Neural progenitor cell (in vitro differentiated cells): ENCODE measurements around the gene IQGAP3. TPM values are rescaled to one million over a fixed set of nuclear protein-coding genes. Genes with fewer than 3 reads are reported as not detected.
A peak's percentile ranks its signal among the peaks of the same experiment; 100 is the strongest.

ENCODE experiments used
- DNase-seq: peaks from one replicate; pipeline ENCODE4 v3.0.0-alpha.2; 2016; ENCODE audit warnings: low spot score
- H2AFZ ChIP-seq: fragments of 200-600 bp; sonication (generic); replicated peaks from 2 replicates; pipeline ENCODE4 v1.6.1; 2016; ENCODE audit warnings: antibody characterized with exemption
- H3F3A ChIP-seq: fragments of 200-600 bp; sonication (generic); 2 replicates; pipeline ENCODE4 v1.6.1; 2016; ENCODE audit warnings: antibody characterized with exemption, low read depth
- H3K27ac ChIP-seq: fragments of 200-600 bp; sonication (generic); 2 replicates; pipeline ENCODE4 v1.5.1; 2016; ENCODE audit warnings: mild to moderate bottlenecking
- H3K27me3 ChIP-seq: fragments of 200-600 bp; sonication (generic); 2 replicates; pipeline ENCODE4 v1.6.1; 2016; ENCODE audit warnings: mild to moderate bottlenecking, moderate library complexity
- H3K36me3 ChIP-seq: fragments of 200-600 bp; sonication (generic); 2 replicates; pipeline ENCODE4 v1.5.1; 2016
- H3K4me1 ChIP-seq: fragments of 200-600 bp; sonication (generic); 2 replicates; pipeline ENCODE4 v1.6.1; 2016; ENCODE audit warnings: mixed run types
- H3K4me2 ChIP-seq: fragments of 200-600 bp; sonication (generic); 2 replicates; pipeline ENCODE4 v1.6.1; 2016
- H3K4me3 ChIP-seq: fragments of 200-600 bp; sonication (generic); 2 replicates; pipeline ENCODE4 v1.5.1; 2016
- H3K79me2 ChIP-seq: fragments of 200-600 bp; sonication (generic); 2 replicates; pipeline ENCODE4 v1.6.1; 2016; ENCODE audit warnings: low read depth
- H3K9ac ChIP-seq: fragments of 200-600 bp; sonication (generic); 2 replicates; pipeline ENCODE4 v1.6.1; 2016
- H3K9me3 ChIP-seq: fragments of 200-600 bp; sonication (generic); 2 replicates; pipeline ENCODE4 v1.5.1; 2016; ENCODE audit warnings: low read depth
- H4K20me1 ChIP-seq: fragments of 200-600 bp; sonication (generic); 2 replicates; pipeline ENCODE4 v1.6.1; 2016; ENCODE audit warnings: low read depth
- H3K27ac Mint-ChIP-seq: 3 replicates; pipeline ENCODE4 v1.8.0; 2021; ENCODE audit warnings: mixed read lengths
- H3K27me3 Mint-ChIP-seq: 2 replicates; pipeline ENCODE4 v1.8.0; 2022; ENCODE audit warnings: low read depth, mild to moderate bottlenecking, inconsistent platforms, moderate library complexity, mixed read lengths; ENCODE audit not compliant: insufficient read depth
- H3K36me3 Mint-ChIP-seq: 3 replicates; pipeline ENCODE4 v1.8.0; 2021; ENCODE audit warnings: mixed read lengths
- H3K4me1 Mint-ChIP-seq: 3 replicates; pipeline ENCODE4 v1.8.0; 2021; ENCODE audit warnings: mixed read lengths
- H3K4me3 Mint-ChIP-seq: 3 replicates; pipeline ENCODE4 v1.8.0; 2021; ENCODE audit warnings: mild to moderate bottlenecking, moderate library complexity, mixed read lengths
- H3K9me3 Mint-ChIP-seq: 3 replicates; pipeline ENCODE4 v1.8.0; 2020; ENCODE audit warnings: mixed read lengths
- EZH2 ChIP-seq: fragments of 200-600 bp; sonication (generic); IDR thresholded peaks from 2 replicates; pipeline ENCODE4 v1.6.1; 2017; ENCODE audit warnings: antibody characterized with exemption, mild to moderate bottlenecking, moderate library complexity
- EZH2phosphoT487 ChIP-seq: fragments of 200-600 bp; sonication (generic); IDR thresholded peaks from 2 replicates; pipeline ENCODE4 v1.6.1; 2017; ENCODE audit warnings: antibody characterized with exemption
- total RNA-seq: library from RNA; depleted of rRNA; stranded (reverse); fragments of >200 nt; gene quantifications from 2 replicates; pipeline ENCODE4 v1.2.3, GENCODE V29; 2015; ENCODE audit warnings: low replicate concordance
- TF ChIP-seq, protein P1 (sequence below): fragments of 200-600 bp; sonication (generic); IDR thresholded peaks from 2 replicates; pipeline ENCODE4 v1.5.1; 2017; ENCODE audit warnings: antibody characterized with exemption, mild to moderate bottlenecking

The IQGAP3 gene
- total RNA-seq, 1 donor from 2014 or later: 31.5 TPM

DNA sequence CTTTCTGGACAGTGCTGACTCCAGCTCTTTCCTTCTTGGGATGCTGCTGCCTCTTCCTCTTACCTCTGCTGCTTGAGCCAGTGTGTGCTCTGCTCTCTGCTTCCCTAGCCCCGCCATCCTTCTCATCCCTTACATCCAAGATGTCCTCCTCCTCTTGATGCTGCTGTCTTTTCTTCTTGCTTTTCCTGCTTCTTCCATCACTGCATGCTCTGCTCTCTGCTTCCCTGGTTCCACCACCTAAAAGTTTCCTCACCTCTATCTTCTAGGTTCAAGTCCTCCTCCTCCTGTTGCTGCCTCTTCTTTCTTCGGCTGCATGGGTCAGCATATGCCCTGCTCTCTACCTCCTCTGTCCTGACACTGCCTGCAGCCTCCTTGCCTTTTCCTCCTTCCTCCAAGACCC is 22.7 kb upstream of the IQGAP3 start:
- Mint-ChIP-seq H3K9me3 (no peaks in the 10 kb centered on the region), H3K27ac (no peak overlapping the region), H3K4me3 (peak overlapping the region; percentile 13), H3K4me1 (peaks cover 28% of the 10 kb centered on the region), H3K36me3 (peaks cover 13% of the 10 kb centered on the region), H3K27me3 (peaks cover 5% of the 10 kb centered on the region)
- no peaks in the 10 kb centered on the region for H3K9me3 ChIP-seq
- no peak overlapping the region for H2AFZ ChIP-seq
- peaks cover 5% of the 10 kb centered on the region for H3K4me1 ChIP-seq
- H3F3A ChIP-seq: peaks cover 39% of the 10 kb centered on the region
- H3K79me2 ChIP-seq: peaks cover 19% of the 10 kb centered on the region
- no peak overlapping the region for H3K4me3 ChIP-seq
- no peak overlapping the region for H3K27ac ChIP-seq
- no peaks in the 10 kb centered on the region for H3K36me3 ChIP-seq
- TF ChIP-seq EZH2: no peak
- TF ChIP-seq, protein P1, sequence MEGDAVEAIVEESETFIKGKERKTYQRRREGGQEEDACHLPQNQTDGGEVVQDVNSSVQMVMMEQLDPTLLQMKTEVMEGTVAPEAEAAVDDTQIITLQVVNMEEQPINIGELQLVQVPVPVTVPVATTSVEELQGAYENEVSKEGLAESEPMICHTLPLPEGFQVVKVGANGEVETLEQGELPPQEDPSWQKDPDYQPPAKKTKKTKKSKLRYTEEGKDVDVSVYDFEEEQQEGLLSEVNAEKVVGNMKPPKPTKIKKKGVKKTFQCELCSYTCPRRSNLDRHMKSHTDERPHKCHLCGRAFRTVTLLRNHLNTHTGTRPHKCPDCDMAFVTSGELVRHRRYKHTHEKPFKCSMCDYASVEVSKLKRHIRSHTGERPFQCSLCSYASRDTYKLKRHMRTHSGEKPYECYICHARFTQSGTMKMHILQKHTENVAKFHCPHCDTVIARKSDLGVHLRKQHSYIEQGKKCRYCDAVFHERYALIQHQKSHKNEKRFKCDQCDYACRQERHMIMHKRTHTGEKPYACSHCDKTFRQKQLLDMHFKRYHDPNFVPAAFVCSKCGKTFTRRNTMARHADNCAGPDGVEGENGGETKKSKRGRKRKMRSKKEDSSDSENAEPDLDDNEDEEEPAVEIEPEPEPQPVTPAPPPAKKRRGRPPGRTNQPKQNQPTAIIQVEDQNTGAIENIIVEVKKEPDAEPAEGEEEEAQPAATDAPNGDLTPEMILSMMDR: no peak
- no peak for TF ChIP-seq EZH2phosphoT487
- no peaks in the 10 kb centered on the region for H4K20me1 ChIP-seq
- no peak for DNase-seq
- no peak overlapping the region for H3K9ac ChIP-seq
- no peaks in the 10 kb centered on the region for H3K27me3 ChIP-seq
- H3K4me2 ChIP-seq: no peak overlapping the region

DNA sequence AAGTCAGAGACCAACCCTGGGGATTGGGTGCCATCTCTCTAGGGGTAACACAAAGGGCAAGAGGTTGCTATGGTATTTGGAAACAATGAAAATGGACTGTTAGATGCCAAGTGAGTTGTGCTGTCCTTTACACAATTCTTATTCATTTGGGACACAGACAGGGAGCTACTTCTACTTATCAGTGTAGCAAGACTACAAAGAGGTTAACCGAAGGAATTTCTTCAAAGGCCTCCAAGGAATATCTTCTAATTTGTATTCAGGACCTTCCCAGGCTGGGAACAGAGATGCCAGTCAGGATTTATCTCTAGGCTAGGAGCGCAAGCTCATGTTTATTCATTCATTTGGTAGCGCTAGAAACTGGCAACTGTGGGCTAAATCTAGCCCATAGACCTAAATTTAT is 21.8 kb upstream of the IQGAP3 start:
- H3K4me2 ChIP-seq: no peak overlapping the region
- no peaks in the 10 kb centered on the region for H3K36me3 ChIP-seq
- Mint-ChIP-seq H3K27me3 (peaks cover 5% of the 10 kb centered on the region), H3K9me3 (no peaks in the 10 kb centered on the region), H3K27ac (peak overlapping the region; percentile 74), H3K4me1 (peaks cover 28% of the 10 kb centered on the region), H3K36me3 (peaks cover 13% of the 10 kb centered on the region), H3K4me3 (peak overlapping the region; percentile 11)
- no peaks in the 10 kb centered on the region for H3K27me3 ChIP-seq
- H3K9ac ChIP-seq: no peak overlapping the region
- H3K9me3 ChIP-seq: no peaks in the 10 kb centered on the region
- DNase-seq: no peak
- H3K4me3 ChIP-seq: no peak overlapping the region
- H2AFZ ChIP-seq: no peak overlapping the region
- peaks cover 11% of the 10 kb centered on the region for H3K79me2 ChIP-seq
- H3K27ac ChIP-seq: no peak overlapping the region
- H3F3A ChIP-seq: peaks cover 39% of the 10 kb centered on the region
- TF ChIP-seq EZH2 (no peak), EZH2phosphoT487 (no peak)
- TF ChIP-seq, protein P1: no peak
- H4K20me1 ChIP-seq: no peaks in the 10 kb centered on the region
- peaks cover 5% of the 10 kb centered on the region for H3K4me1 ChIP-seq

DNA sequence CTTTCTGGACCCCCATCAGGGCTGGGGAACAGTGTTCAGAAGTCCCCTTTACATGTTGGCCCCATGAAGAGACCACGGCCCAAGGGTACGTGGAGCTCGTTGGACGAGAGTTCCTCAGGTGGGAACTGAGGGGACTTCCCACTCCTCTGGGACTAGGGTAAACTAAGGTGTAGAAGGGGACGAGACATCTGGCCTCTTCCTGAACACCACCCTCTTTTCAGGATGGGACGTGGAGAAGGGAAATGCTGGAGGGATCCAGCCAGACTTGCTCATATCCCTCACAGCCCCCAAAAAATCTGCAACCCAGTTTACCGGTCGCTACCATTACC is 21.3 kb upstream of the IQGAP3 start:
- H3K4me1 ChIP-seq: peaks cover 5% of the 10 kb centered on the region
- no peak for DNase-seq
- no peak overlapping the region for H3K4me2 ChIP-seq
- H2AFZ ChIP-seq: no peak overlapping the region
- no peak overlapping the region for H3K4me3 Mint-ChIP-seq
- no peaks in the 10 kb centered on the region for H3K27me3 ChIP-seq
- no peak overlapping the region for H3K27ac Mint-ChIP-seq
- no peaks in the 10 kb centered on the region for H3K36me3 ChIP-seq
- H3K36me3 Mint-ChIP-seq: peaks cover 13% of the 10 kb centered on the region
- peaks cover 28% of the 10 kb centered on the region for H3K4me1 Mint-ChIP-seq
- peaks cover 5% of the 10 kb centered on the region for H3K79me2 ChIP-seq
- no peaks in the 10 kb centered on the region for H4K20me1 ChIP-seq
- no peak overlapping the region for H3K27ac ChIP-seq
- H3K9ac ChIP-seq: no peak overlapping the region
- TF ChIP-seq EZH2phosphoT487 (no peak), EZH2 (no peak)
- TF ChIP-seq, protein P1: no peak
- H3K27me3 Mint-ChIP-seq: peaks cover 5% of the 10 kb centered on the region
- no peaks in the 10 kb centered on the region for H3K9me3 ChIP-seq
- H3K9me3 Mint-ChIP-seq: no peaks in the 10 kb centered on the region
- no peak overlapping the region for H3K4me3 ChIP-seq
- peaks cover 39% of the 10 kb centered on the region for H3F3A ChIP-seq
